HG02981 (cell line): ENCODE data around the gene ACOXL.

Source experiments
- ATAC-seq: cut with Tn5 transposase; IDR thresholded peaks from one replicate; pipeline ENCODE4 v1.9.1; 2021; ENCODE audit warnings: mild to moderate bottlenecking, moderate library complexity; ENCODE audit not compliant: unreplicated experiment

Gene ACOXL

GRCh38 chr2:110819711-110820110, 87.3 kb downstream of the ACOXL start:
- ATAC-seq: no peak

GRCh38 chr2:110820128-110820527, 87.8 kb downstream of the ACOXL start:
- ATAC-seq: no peak

GRCh38 chr2:110823165-110823564, 90.8 kb downstream of the ACOXL start:
- ATAC-seq: no peak

- ATAC-seq: no peak
Observed at GRCh38 chr2:110827511-110827910, 95.1 kb downstream of the ACOXL start.

- ATAC-seq: no peak
Observed at GRCh38 chr2:110828330-110828729, 96.0 kb downstream of the ACOXL start.

GRCh38 chr2:110829413-110830146, 97.2 kb downstream of the ACOXL start:
- ATAC-seq: no peak

GRCh38 chr2:110832740-110833139, 100.4 kb downstream of the ACOXL start:
- ATAC-seq: no peak

GRCh38 chr2:110834134-110834827, 101.9 kb downstream of the ACOXL start:
- ATAC-seq: no peak

- no peak for ATAC-seq
Observed at GRCh38 chr2:110836671-110837070, 104.3 kb downstream of the ACOXL start.

- ATAC-seq: no peak
Observed at GRCh38 chr2:110837446-110838409, 105.4 kb downstream of the ACOXL start.

- ATAC-seq: no peak
Observed at GRCh38 chr2:110838657-110839384, 106.4 kb downstream of the ACOXL start.

GRCh38 chr2:110840508-110840907, 108.1 kb downstream of the ACOXL start:
- no peak for ATAC-seq

GRCh38 chr2:110842048-110842447, 109.7 kb downstream of the ACOXL start:
- ATAC-seq: no peak

- no peak for ATAC-seq
Observed at GRCh38 chr2:110843496-110843895, 111.1 kb downstream of the ACOXL start.

- no peak for ATAC-seq
Observed at GRCh38 chr2:110843959-110844510, 111.7 kb downstream of the ACOXL start.

GRCh38 chr2:110847651-110848050, 115.3 kb downstream of the ACOXL start:
- no peak for ATAC-seq

GRCh38 chr2:110848071-110848470, 115.7 kb downstream of the ACOXL start:
- ATAC-seq: no peak

GRCh38 chr2:110848519-110849030, 116.2 kb downstream of the ACOXL start:
- no peak for ATAC-seq

GRCh38 chr2:110851531-110851930, 119.2 kb downstream of the ACOXL start:
- no peak for ATAC-seq

- ATAC-seq: no peak
Observed at GRCh38 chr2:110852051-110852450, 119.7 kb downstream of the ACOXL start.
